Gastroesophageal sphincter (tissue), 4 donors: ENCODE results near the gene AHRR. TPM values are rescaled to one million over a fixed set of nuclear protein-coding genes. Genes with fewer than 3 reads are reported as not detected.

Source experiments
- ATAC-seq: fragments of 150-250 bp; one replicate; pipeline ENCODE4 v1.9.1; 2016; ENCODE audit warnings: mild to moderate bottlenecking, moderate library complexity
- H3K27ac ChIP-seq, 4 donors: fragments of 200-600 bp; sonication (generic) in 3 of 4; 1 replicate in 3 of 4; 2 replicates in 1 of 4; pipeline ENCODE4 v1.5.1; 2016 to 2019
- H3K27me3 ChIP-seq: fragments of 200-600 bp; sonication (generic); one replicate; pipeline ENCODE4 v1.5.1; 2019
- H3K36me3 ChIP-seq, 2 donors: fragments of 200-600 bp; sonication (generic); one replicate each; pipeline ENCODE4 v1.5.1; 2019; ENCODE audit warnings: control low read depth in 1 of 2
- H3K4me1 ChIP-seq, 3 donors: fragments of 200-600 bp; sonication (generic); 1 replicate in 2 of 3; 2 replicates in 1 of 3; pipeline ENCODE4 v1.5.1; 2016 to 2019; ENCODE audit warnings: control low read depth in 2 of 3
- H3K4me3 ChIP-seq, 2 donors: fragments of 200-600 bp; sonication (generic); one replicate each; pipeline ENCODE4 v1.5.1; 2019; ENCODE audit warnings: mild to moderate bottlenecking in 1 of 2, moderate library complexity in 1 of 2
- H3K9me3 ChIP-seq, 3 donors: fragments of 200-600 bp; sonication (generic); one replicate each; pipeline ENCODE4 v1.5.1; 2017 to 2019; ENCODE audit warnings: control low read depth in 2 of 3
- EP300 ChIP-seq: sonication (generic); formaldehyde crosslinking; IDR thresholded peaks from one replicate; pipeline ENCODE4 v1.6.1; 2017; ENCODE audit warnings: antibody characterized with exemption, mild to moderate bottlenecking
- POLR2A ChIP-seq, 2 donors: fragments of 450-650 bp; IDR thresholded peaks; one replicate each; pipeline ENCODE4 v1.6.1; 2017; ENCODE audit warnings: antibody characterized with exemption in 2 of 2, mild to moderate bottlenecking in 2 of 2, moderate library complexity in 1 of 2
- POLR2AphosphoS5 ChIP-seq: sonication (generic); formaldehyde crosslinking; IDR thresholded peaks from one replicate; pipeline ENCODE4 v1.6.1; 2017; ENCODE audit warnings: antibody characterized with exemption
- WGBS, 2 donors: methylation state at CpG; one replicate each; pipeline ENCODE4 v1.1.5; 2018; ENCODE audit warnings: low coverage in 1 of 2; 5-methylcytosine and 5-hydroxymethylcytosine counted together
- total RNA-seq, 4 donors: library from RNA; depleted of rRNA; stranded (reverse); fragments of >200 nt; gene quantifications; one replicate each; pipeline ENCODE4 v1.1.0, GENCODE V29; 2016
- TF ChIP-seq, protein P1 (sequence below), 4 experiments: fragments of 200-600 bp in 2 of 4; fragments of 450-650 bp in 2 of 4; sonication (generic) in 1 of 4; IDR thresholded peaks; one replicate each; pipeline ENCODE4 v1.5.1; 2017 to 2019; ENCODE audit warnings: antibody characterized with exemption in 4 of 4, mild to moderate bottlenecking in 2 of 4, moderate library complexity in 2 of 4

The AHRR gene
- total RNA-seq, 4 donors from 2014 or later = 0.15 to 1.7 (median 0.45) TPM

DNA sequence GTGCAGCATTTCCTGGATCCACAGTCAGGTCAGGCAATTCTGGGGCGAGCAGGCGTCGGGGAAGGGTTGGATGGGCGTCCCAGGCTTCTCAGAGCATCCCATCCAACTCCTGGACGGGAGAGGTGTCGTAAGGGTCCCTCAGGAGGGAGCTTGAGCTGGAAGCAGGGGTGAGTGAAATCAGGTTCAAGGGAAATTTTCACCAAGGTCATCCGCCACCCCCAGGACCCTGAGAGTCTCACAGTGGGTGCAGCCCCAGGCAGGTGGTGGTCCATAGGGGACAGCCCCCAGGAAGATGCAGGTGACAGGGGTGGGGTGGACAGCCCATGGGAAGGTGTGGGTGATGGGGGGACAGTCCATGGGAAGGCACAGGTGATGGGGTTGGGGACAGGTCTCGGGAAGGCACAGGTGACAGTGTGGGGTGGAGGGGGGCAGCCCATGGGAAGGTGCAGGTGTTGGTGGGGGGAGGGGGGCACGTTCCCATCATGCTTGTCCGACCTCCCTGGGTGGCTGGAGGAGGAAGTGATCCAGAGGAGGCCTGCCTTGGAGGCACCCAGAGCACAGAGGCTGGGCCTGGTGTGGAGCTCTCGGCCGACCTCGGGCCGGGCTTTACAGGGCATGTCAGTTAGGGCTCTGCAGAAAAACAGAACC is 48.9 kb downstream of the AHRR start:
- H3K27me3 ChIP-seq = peaks cover 25% of the 10 kb centered on the region
- H3K4me3 ChIP-seq = no peak overlapping the region
- ATAC-seq = no peak
- no peak for TF ChIP-seq EP300
- H3K9me3 ChIP-seq = peaks cover 0 to 14% (median 0%) of the 10 kb centered on the region in 3 donors
- H3K36me3 ChIP-seq = no peaks in the 10 kb centered on the region
- WGBS, 2 donors = 85 to 100% methylated on average over 1 to 5 of the region's 14 CpGs
- peaks cover 0 to 16% (median 5%) of the 10 kb centered on the region in 3 donors for H3K4me1 ChIP-seq
- H3K27ac ChIP-seq = no peak overlapping the region

- H3K27me3 ChIP-seq = peaks cover 32% of the 10 kb centered on the region
- 90 to 100% methylated on average over 1 to 2 of the region's 19 CpGs for WGBS, 2 donors
- H3K27ac ChIP-seq = no peak overlapping the region
- TF ChIP-seq EP300 (no peak), POLR2AphosphoS5 (no peak), POLR2A (IDR thresholded peaks at IDR 0.05) (no peak)
- TF ChIP-seq, protein P1, sequence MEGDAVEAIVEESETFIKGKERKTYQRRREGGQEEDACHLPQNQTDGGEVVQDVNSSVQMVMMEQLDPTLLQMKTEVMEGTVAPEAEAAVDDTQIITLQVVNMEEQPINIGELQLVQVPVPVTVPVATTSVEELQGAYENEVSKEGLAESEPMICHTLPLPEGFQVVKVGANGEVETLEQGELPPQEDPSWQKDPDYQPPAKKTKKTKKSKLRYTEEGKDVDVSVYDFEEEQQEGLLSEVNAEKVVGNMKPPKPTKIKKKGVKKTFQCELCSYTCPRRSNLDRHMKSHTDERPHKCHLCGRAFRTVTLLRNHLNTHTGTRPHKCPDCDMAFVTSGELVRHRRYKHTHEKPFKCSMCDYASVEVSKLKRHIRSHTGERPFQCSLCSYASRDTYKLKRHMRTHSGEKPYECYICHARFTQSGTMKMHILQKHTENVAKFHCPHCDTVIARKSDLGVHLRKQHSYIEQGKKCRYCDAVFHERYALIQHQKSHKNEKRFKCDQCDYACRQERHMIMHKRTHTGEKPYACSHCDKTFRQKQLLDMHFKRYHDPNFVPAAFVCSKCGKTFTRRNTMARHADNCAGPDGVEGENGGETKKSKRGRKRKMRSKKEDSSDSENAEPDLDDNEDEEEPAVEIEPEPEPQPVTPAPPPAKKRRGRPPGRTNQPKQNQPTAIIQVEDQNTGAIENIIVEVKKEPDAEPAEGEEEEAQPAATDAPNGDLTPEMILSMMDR (IDR thresholded peaks at IDR 0.05) = no peak
- H3K4me1 ChIP-seq = peaks cover 0 to 16% (median 5%) of the 10 kb centered on the region in 3 donors
- H3K9me3 ChIP-seq = peaks cover 0 to 6% (median 0%) of the 10 kb centered on the region in 3 donors
- no peak overlapping the region for H3K4me3 ChIP-seq
- H3K36me3 ChIP-seq = no peaks in the 10 kb centered on the region
- ATAC-seq = no peak
Measured at GRCh38 chr5:370959-371810, 49.7 kb downstream of the AHRR start.

DNA sequence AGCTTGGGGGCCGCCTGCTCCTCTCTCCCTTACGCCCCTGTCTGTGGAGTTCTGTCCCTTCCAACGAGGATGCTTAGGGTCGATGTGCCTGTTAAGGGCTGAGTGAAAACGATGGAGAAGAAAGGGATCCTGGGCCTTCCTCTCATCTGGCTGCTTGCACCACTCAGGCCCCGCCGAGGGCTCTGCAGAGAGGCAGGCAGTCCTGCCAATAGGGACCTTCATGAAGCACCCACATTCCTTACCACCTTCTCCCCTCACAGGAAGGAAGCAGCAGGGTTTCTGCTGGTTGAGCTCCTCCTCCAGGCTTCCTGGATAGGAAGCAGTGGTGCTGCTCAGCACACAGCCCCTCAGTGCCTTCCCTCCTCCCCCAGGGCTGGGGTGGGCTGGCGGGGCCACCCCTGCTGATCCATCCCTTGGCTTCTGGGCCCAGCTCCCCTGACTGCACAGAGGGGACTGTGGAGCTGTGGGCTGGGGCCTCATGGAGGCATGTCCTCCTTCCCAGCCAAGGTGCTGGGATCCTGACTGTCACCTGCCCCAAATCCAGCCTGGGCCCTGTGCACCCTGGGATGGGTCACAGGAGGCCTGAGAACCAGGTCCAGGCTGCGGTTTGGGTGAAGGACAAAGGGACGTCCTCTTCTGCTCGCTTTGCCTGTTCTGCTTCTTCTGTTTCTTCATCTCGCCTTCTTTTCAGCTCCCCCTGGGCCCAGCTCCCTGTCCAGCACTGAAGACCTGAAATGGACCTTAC is 50.5 kb downstream of the AHRR start:
- ATAC-seq = no peak
- Histone ChIP-seq H3K27ac (no peak overlapping the region), H3K36me3 (no peaks in the 10 kb centered on the region), H3K4me3 (no peak overlapping the region), H3K4me1 (peaks cover 0 to 16% (median 5%) of the 10 kb centered on the region in 3 donors), H3K9me3 (no peaks in the 10 kb centered on the region), H3K27me3 (peaks cover 37% of the 10 kb centered on the region)
- 69 to 88% methylated on average over 3 to 5 of the region's 12 CpGs for WGBS, 2 donors
- TF ChIP-seq, protein P1 (IDR thresholded peaks at IDR 0.05) = no peak
- TF ChIP-seq POLR2A (IDR thresholded peaks at IDR 0.05) = no peak
- TF ChIP-seq POLR2AphosphoS5 = no peak
- no peak for TF ChIP-seq EP300

DNA sequence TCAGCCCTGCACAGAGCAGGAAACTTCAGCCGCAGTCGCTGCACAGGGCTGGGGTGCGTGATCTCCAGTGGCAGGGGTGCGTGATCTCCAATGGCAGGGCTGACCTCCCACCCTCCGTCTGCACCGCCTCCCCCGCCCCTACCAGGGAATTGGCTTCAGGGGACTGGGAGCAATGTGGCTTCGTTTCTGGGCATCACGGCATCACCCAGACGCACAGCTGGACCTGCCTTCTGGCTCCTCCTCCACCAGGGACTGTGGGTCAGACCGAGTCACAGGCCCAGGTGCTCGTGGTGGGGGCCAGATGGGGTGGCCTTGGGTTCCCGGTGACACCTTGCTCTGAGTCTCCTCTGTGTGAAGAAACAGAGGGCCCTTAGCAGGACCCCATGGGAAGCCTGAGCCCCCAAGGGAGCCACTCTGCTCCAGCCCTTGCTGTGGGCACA is 51.1 kb downstream of the AHRR start:
- 90 to 100% methylated on average over 1 to 2 of the region's 13 CpGs for WGBS, 2 donors
- H3K27ac ChIP-seq = no peak overlapping the region
- no peak overlapping the region for H3K4me3 ChIP-seq
- H3K27me3 ChIP-seq = peaks cover 38% of the 10 kb centered on the region
- peaks cover 0 to 16% (median 5%) of the 10 kb centered on the region in 3 donors for H3K4me1 ChIP-seq
- no peak for ATAC-seq
- TF ChIP-seq POLR2A (IDR thresholded peaks at IDR 0.05) (no peak), EP300 (no peak), POLR2AphosphoS5 (no peak)
- TF ChIP-seq, protein P1 (IDR thresholded peaks at IDR 0.05) = no peak
- no peaks in the 10 kb centered on the region for H3K9me3 ChIP-seq
- H3K36me3 ChIP-seq = no peaks in the 10 kb centered on the region
